Thyroid gland (tissue), 4 donors: Measurements from ENCODE around the gene BLM. TPM values are rescaled to one million over a fixed set of nuclear protein-coding genes. Genes with fewer than 3 reads are reported as not detected.

Experiments
- DNase-seq, 2 donors: peaks; one replicate each; pipeline ENCODE4 v3.0.0-alpha.2; 2019
- H3K27ac ChIP-seq, 3 donors: fragments of 200-600 bp; sonication (generic); 1 replicate in 2 of 3; 2 replicates in 1 of 3; pipeline ENCODE4 v1.5.1; 2016 to 2019; ENCODE audit warnings: mild to moderate bottlenecking in 1 of 3, moderate library complexity in 1 of 3
- H3K27me3 ChIP-seq: fragments of 200-600 bp; sonication (generic); one replicate; pipeline ENCODE4 v1.5.1; 2019
- H3K36me3 ChIP-seq, 2 donors: fragments of 200-600 bp; sonication (generic); one replicate each; pipeline ENCODE4 v1.5.1; 2016 to 2019
- H3K4me1 ChIP-seq, 2 donors: fragments of 200-600 bp; sonication (generic); one replicate each; pipeline ENCODE4 v1.5.1; 2017 to 2019
- H3K4me3 ChIP-seq, 3 donors: fragments of 200-600 bp; sonication (generic); replicated peaks in 1 of 3; 1 replicate in 2 of 3; 2 replicates in 1 of 3; pipeline ENCODE4 v1.5.1; 2016; ENCODE audit warnings: mild to moderate bottlenecking in 1 of 3
- H3K9me3 ChIP-seq: fragments of 200-600 bp; sonication (generic); one replicate; pipeline ENCODE4 v1.5.1; 2017
- POLR2A ChIP-seq, 2 donors: fragments of 450-650 bp; IDR thresholded peaks; one replicate each; pipeline ENCODE4 v1.6.1; 2017; ENCODE audit warnings: antibody characterized with exemption in 2 of 2, mild to moderate bottlenecking in 2 of 2, moderate library complexity in 1 of 2
- WGBS, 2 donors: methylation state at CpG; one replicate each; pipeline ENCODE4 v1.1.5; 2017; 5-methylcytosine and 5-hydroxymethylcytosine counted together
- intact Hi-C: fragments of 100-400 bp; cut with DNase I; formaldehyde crosslinking; loops from one replicate; pipeline ENCODE4 v1.15.1; 2023
- small RNA-seq: library from RNA; depleted of rRNA; stranded (forward); fragments of <200 nt; gene quantifications from one replicate; pipeline ENCODE3, GENCODE V24; 2016
- total RNA-seq, 4 donors: library from RNA; depleted of rRNA; stranded (reverse); fragments of >200 nt; gene quantifications; one replicate each; pipeline ENCODE4 v1.2.3, GENCODE V29; 2016
- TF ChIP-seq, protein P1 (sequence below), 6 experiments: fragments of 200-600 bp in 3 of 6; fragments of 450-650 bp in 3 of 6; sonication (generic) in 3 of 6; IDR thresholded peaks; one replicate each; pipeline ENCODE4 v1.5.1; 2016 to 2019; ENCODE audit warnings: antibody characterized with exemption in 6 of 6, mild to moderate bottlenecking in 2 of 6, inconsistent platforms in 1 of 6, moderate library complexity in 1 of 6

Gene BLM
- total RNA-seq, 4 donors from 2014 or later = 0.67 to 1.3 (median 1.2) TPM

- Histone ChIP-seq H3K27ac (peak overlapping the region; percentile 0 to 52 (median 27)), H3K4me3 (no peak overlapping the region), H3K36me3 (no peaks in the 10 kb centered on the region), H3K4me1 (peaks cover 24 to 40% of the 10 kb centered on the region in 2 donors), H3K9me3 (no peaks in the 10 kb centered on the region), H3K27me3 (no peaks in the 10 kb centered on the region)
- WGBS, 2 donors = 54 to 66% methylated on average over 4 to 5 of the region's 5 CpGs
- TF ChIP-seq, protein P1, sequence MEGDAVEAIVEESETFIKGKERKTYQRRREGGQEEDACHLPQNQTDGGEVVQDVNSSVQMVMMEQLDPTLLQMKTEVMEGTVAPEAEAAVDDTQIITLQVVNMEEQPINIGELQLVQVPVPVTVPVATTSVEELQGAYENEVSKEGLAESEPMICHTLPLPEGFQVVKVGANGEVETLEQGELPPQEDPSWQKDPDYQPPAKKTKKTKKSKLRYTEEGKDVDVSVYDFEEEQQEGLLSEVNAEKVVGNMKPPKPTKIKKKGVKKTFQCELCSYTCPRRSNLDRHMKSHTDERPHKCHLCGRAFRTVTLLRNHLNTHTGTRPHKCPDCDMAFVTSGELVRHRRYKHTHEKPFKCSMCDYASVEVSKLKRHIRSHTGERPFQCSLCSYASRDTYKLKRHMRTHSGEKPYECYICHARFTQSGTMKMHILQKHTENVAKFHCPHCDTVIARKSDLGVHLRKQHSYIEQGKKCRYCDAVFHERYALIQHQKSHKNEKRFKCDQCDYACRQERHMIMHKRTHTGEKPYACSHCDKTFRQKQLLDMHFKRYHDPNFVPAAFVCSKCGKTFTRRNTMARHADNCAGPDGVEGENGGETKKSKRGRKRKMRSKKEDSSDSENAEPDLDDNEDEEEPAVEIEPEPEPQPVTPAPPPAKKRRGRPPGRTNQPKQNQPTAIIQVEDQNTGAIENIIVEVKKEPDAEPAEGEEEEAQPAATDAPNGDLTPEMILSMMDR (IDR thresholded peaks at IDR 0.05) = no peak
- no peak for TF ChIP-seq POLR2A (IDR thresholded peaks at IDR 0.05)
- DNase-seq = peak; percentile 59 to 62
- intact Hi-C loops = no loop called here
Observed at GRCh38 chr15:90862964-90863778, 146.0 kb downstream of the BLM start.

- DNase-seq = no peak
- intact Hi-C loops = no loop called here
- H3K36me3 ChIP-seq = no peaks in the 10 kb centered on the region
- H3K4me3 ChIP-seq = no peak overlapping the region
- 84 to 86% methylated on average over 4 of the region's 4 CpGs for WGBS, 2 donors
- peaks cover 32 to 48% of the 10 kb centered on the region in 2 donors for H3K4me1 ChIP-seq
- TF ChIP-seq, protein P1 (IDR thresholded peaks at IDR 0.05) = no peak
- no peak for TF ChIP-seq POLR2A (IDR thresholded peaks at IDR 0.05)
- H3K9me3 ChIP-seq = no peaks in the 10 kb centered on the region
- H3K27ac ChIP-seq = peak overlapping the region in 2 of 3 donors; percentile 27 to 52
- H3K27me3 ChIP-seq = no peaks in the 10 kb centered on the region
Observed at GRCh38 chr15:90863987-90864386, 146.8 kb downstream of the BLM start.

DNA sequence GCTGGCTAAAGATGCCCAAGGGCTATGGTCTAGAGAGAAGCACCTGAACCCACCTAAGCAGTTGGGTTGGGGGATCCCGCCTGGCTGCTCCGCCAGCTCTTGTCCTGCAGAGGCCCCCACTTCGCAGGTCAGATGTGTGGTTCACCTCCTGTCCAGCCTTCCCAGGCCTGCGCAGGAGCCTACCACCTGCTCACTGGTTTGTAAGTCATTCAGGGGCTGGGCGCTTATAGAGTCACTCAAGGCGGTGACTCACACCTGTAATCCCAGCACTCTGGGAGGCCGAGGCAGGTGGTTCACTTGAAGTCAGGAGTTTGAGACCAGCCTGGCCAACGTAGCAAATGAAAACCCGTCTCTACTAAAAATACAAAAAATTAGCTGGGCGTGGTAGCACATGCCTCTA lies 147.4 kb downstream of the BLM start:
- no peaks in the 10 kb centered on the region for H3K36me3 ChIP-seq

DNA sequence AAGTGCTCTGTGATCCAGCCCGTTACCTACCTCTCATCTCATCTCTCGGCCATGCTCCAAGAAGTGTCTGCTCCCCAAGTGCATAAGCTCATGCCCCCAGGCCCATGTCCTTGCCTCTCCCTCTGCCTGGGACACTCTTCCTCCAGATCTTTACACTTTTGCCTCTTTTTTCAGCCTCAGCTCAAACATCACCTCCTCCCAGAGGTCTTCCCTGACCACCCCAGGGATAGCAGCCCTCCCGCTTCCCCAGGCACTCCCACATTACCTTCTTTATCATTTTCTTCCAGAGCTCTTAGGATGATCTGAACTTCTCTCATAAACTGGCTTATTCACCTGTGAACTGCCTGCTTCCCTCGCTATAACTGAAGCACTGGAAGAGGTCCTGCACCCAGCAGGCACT lies 148.6 kb downstream of the BLM start:
- no peak for DNase-seq
- Histone ChIP-seq H3K9me3 (no peaks in the 10 kb centered on the region), H3K27me3 (no peaks in the 10 kb centered on the region), H3K27ac (peak overlapping the region; percentile 47 to 99 (median 82)), H3K4me1 (peaks cover 50 to 65% of the 10 kb centered on the region in 2 donors), H3K36me3 (no peaks in the 10 kb centered on the region), H3K4me3 (no peak overlapping the region)
- WGBS, 2 donors = 81% methylated on average over 4 of the region's 4 CpGs
- intact Hi-C loops = no loop called here
- TF ChIP-seq, protein P1 (IDR thresholded peaks at IDR 0.05) = no peak
- TF ChIP-seq POLR2A (IDR thresholded peaks at IDR 0.05) = no peak

More for the DNA sequence above, 147.4 kb downstream of the BLM start:
- H3K27ac ChIP-seq = peak overlapping the region in 2 of 3 donors; percentile 27 to 52
- no peaks in the 10 kb centered on the region for H3K9me3 ChIP-seq
- H3K27me3 ChIP-seq = no peaks in the 10 kb centered on the region
- H3K4me3 ChIP-seq = no peak overlapping the region
- intact Hi-C loops = no loop called here
- TF ChIP-seq POLR2A (IDR thresholded peaks at IDR 0.05) = no peak
- TF ChIP-seq, protein P1 (IDR thresholded peaks at IDR 0.05) = no peak
- 94 to 98% methylated on average over 10 of the region's 10 CpGs for WGBS, 2 donors
- DNase-seq = no peak
- H3K4me1 ChIP-seq = peaks cover 38 to 53% of the 10 kb centered on the region in 2 donors

Small RNAs within 50 kb of the gene (small RNA-seq; reads per million reads assigned to genes)
- not detected for gene RF00093
- gene RN7SL363P = not detected

Other genes with a start within 250 kb of the BLM start
- gene CRTC3, start 187.4 kb upstream of the BLM start, total RNA-seq = 10 to 100 TPM; 49.4 to 76.0 (median 62.6) TPM
- gene FURIN, start 151.2 kb downstream of the BLM start, total RNA-seq = 100 to 1,000 TPM in 2 of 4 donors, 10 to 100 TPM in 2; 88.6 to 128 (median 102) TPM
- 10 to 100 TPM; 34.1 to 44.5 (median 36.0) TPM for gene FES, start 167.2 kb downstream of the BLM start, total RNA-seq
- gene MAN2A2, start 186.0 kb downstream of the BLM start, total RNA-seq = 100 to 1,000 TPM in 1 of 4 donors, 10 to 100 TPM in 3; 30.1 to 129 (median 58.9) TPM
- gene HDDC3, start 215.2 kb downstream of the BLM start, total RNA-seq = 10 to 100 TPM; 13.3 to 25.7 (median 18.0) TPM
- gene UNC45A, start 217.9 kb downstream of the BLM start, total RNA-seq = 10 to 100 TPM; 26.3 to 59.3 (median 43.9) TPM
- gene RCCD1, start 237.5 kb downstream of the BLM start, total RNA-seq = 10 to 100 TPM in 2 of 4 donors, 1 to 10 TPM in 2; 7.6 to 15.2 (median 9.9) TPM